Activated CD8-positive, alpha-beta T cell treated with anti-CD3 and anti-CD28 coated beads for 36 hours (primary cell): Measurements from ENCODE around the gene AGK. TPM values are rescaled to one million over a fixed set of nuclear protein-coding genes. Genes with fewer than 3 reads are reported as not detected.
"Not testable (repeated sequence)": the region's sequence is repeated elsewhere in the genome, so short reads cannot be mapped to it uniquely, and the experiment has no call there.

Source experiments
- ATAC-seq: fragments of 200-7000 bp; cut with Tn5 transposase; one replicate; pipeline ENCODE4 v1.10.0; 2021; ENCODE audit warnings: mild to moderate bottlenecking, moderate library complexity
- CTCF ChIA-PET: fragments of 350-600 bp; sonication (Branson Sonifier 250); formaldehyde crosslinking; loops from one replicate; lab custom pipeline; 2021; ENCODE audit warnings: antibody characterized with exemption; lab: Charles Lee
- POLR2A ChIA-PET: fragments of 350-600 bp; sonication (Branson Sonifier 250); formaldehyde crosslinking; loops from one replicate; lab custom pipeline; 2021; ENCODE audit warnings: antibody characterized with exemption; lab: Charles Lee
- DNase-seq: peaks from one replicate; pipeline ENCODE4 v3.0.0-alpha.2; 2020
- H3K27ac Mint-ChIP-seq: one replicate; pipeline ENCODE4 v1.8.0; 2021; ENCODE audit warnings: mild to moderate bottlenecking, mixed read lengths
- H3K27me3 Mint-ChIP-seq: one replicate; pipeline ENCODE4 v1.8.0; 2021; ENCODE audit warnings: mixed read lengths
- H3K36me3 Mint-ChIP-seq: one replicate; pipeline ENCODE4 v1.8.0; 2021; ENCODE audit warnings: low read depth, mixed read lengths
- H3K4me1 Mint-ChIP-seq: one replicate; pipeline ENCODE4 v1.8.0; 2021; ENCODE audit warnings: low read depth, mixed read lengths
- H3K4me3 Mint-ChIP-seq: one replicate; pipeline ENCODE4 v1.8.0; 2021; ENCODE audit warnings: mild to moderate bottlenecking, moderate library complexity, mixed read lengths
- H3K9me3 Mint-ChIP-seq: one replicate; pipeline ENCODE4 v1.8.0; 2021; ENCODE audit warnings: mixed read lengths
- CTCF ChIP-seq: fragments of 200-600 bp; IDR thresholded peaks from one replicate; pipeline ENCODE4 v1.8.0; 2022; ENCODE audit warnings: antibody characterized with exemption, mild to moderate bottlenecking
- intact Hi-C: fragments of 100-400 bp; cut with micrococcal nuclease; formaldehyde crosslinking; loops from one replicate; pipeline ENCODE4 v1.10.0; 2022
- total RNA-seq, 2 experiments: library from RNA; stranded (reverse); gene quantifications; one replicate each; pipeline ENCODE4 v1.2.3, GENCODE V29; 2021

Gene AGK
- total RNA-seq, 2 experiments from 2014 or later, result 70.1 to 73.7 TPM

GRCh38 chr7:141646826-141647480 lies 95.7 kb downstream of the AGK start:
- Mint-ChIP-seq H3K9me3 (no peaks in the 10 kb centered on the region), H3K27ac (peak overlapping the region; percentile 51)
- no peak for DNase-seq

GRCh38 chr7:141647701-141648100 lies 96.5 kb downstream of the AGK start:
- H3K9me3 Mint-ChIP-seq, H3K27me3 Mint-ChIP-seq, DNase-seq, intact Hi-C loops, ATAC-seq, H3K4me3 Mint-ChIP-seq, H3K4me1 Mint-ChIP-seq: not testable (repeated sequence)
- H3K27ac Mint-ChIP-seq, result peak overlapping the region; percentile 55
- ChIA-PET POLR2A (interaction anchor here (0.7 kb wide), 1 partner anchor 17 kb away, joined by 3 read pairs; no protein-coding TSS in a partner anchor), CTCF (interaction anchor here (1.6 kb wide), 1 partner anchor 114 kb away, joined by 6 read pairs; no protein-coding TSS in a partner anchor)
- peaks cover 12% of the 10 kb centered on the region for H3K36me3 Mint-ChIP-seq

More at GRCh38 chr7:141646826-141647480, 95.7 kb downstream of the AGK start:
- Mint-ChIP-seq H3K36me3 (peaks cover 13% of the 10 kb centered on the region), H3K27me3 (no peaks in the 10 kb centered on the region), H3K4me1 (no peaks in the 10 kb centered on the region), H3K4me3 (no peak overlapping the region)
- no peak for ATAC-seq
- ChIA-PET POLR2A (interaction anchor here (0.8 to 0.9 kb wide), 2 partner anchors 54 to 91 kb away, joined by 3 to 4 read pairs; partner anchors contain the start of genes DENND11 and SSBP1), CTCF (interaction anchor here (0.5 to 2.0 kb wide), 3 partner anchors 8 to 672 kb away, joined by 3 to 7 read pairs (median 4); no protein-coding TSS in a partner anchor)
- intact Hi-C loops, result no loop called here
- no peak for TF ChIP-seq CTCF

GRCh38 chr7:141648276-141649114 lies 97.3 kb downstream of the AGK start:
- ChIA-PET CTCF (interaction anchor here (1.4 to 2.3 kb wide), 3 partner anchors 13 to 127 kb away, joined by 3 to 6 read pairs (median 5); no protein-coding TSS in a partner anchor), POLR2A (no interaction called here)
- Mint-ChIP-seq H3K27me3 (no peaks in the 10 kb centered on the region), H3K9me3 (no peaks in the 10 kb centered on the region), H3K27ac (peak overlapping the region; percentile 55), H3K4me3 (no peak overlapping the region), H3K4me1 (no peaks in the 10 kb centered on the region), H3K36me3 (peaks cover 11% of the 10 kb centered on the region)
- ATAC-seq (no peak), DNase-seq (no peak)
- no peak for TF ChIP-seq CTCF
- intact Hi-C loops, result no loop called here

- CTCF ChIA-PET, result interaction anchor here (1.4 to 2.3 kb wide), 4 partner anchors 10 to 128 kb away, joined by 3 to 6 read pairs (median 4); no protein-coding TSS in a partner anchor
- no peak for TF ChIP-seq CTCF
- H3K9me3 Mint-ChIP-seq, result no peaks in the 10 kb centered on the region
- H3K27ac Mint-ChIP-seq, result no peak overlapping the region
- H3K4me3 Mint-ChIP-seq, result no peak overlapping the region
- intact Hi-C loops, result no loop called here
- no peak for ATAC-seq
- peaks cover 11% of the 10 kb centered on the region for H3K36me3 Mint-ChIP-seq
- no peaks in the 10 kb centered on the region for H3K27me3 Mint-ChIP-seq
- DNase-seq, result no peak
- POLR2A ChIA-PET, result no interaction called here
- H3K4me1 Mint-ChIP-seq, result peaks cover under 1% of the 10 kb centered on the region
Measured at GRCh38 chr7:141649137-141649864, 98.1 kb downstream of the AGK start.
